HG03097 (cell line): ENCODE measurements around the gene ARVCF.

Experiments
- ATAC-seq: cut with Tn5 transposase; IDR thresholded peaks from one replicate; pipeline ENCODE4 v1.9.1; 2021; ENCODE audit not compliant: unreplicated experiment, low FRiP score

ARVCF gene

GRCh38 chr22:19921544-19922081, 95.0 kb downstream of the ARVCF start:
- ATAC-seq = no peak
